ENCODE measurements around the gene TBC1D24.

- TF ChIP-seq POLR2A (IDR thresholded peaks at IDR 0.05; ENCODE audit: borderline replicate concordance, extremely low read depth, insufficient read depth, insufficient read length) (no peak), CTCF (IDR thresholded peaks at IDR 0.05 in 2 of 3, conservative IDR thresholded peaks at IDR 0.05 in 1 of 3; ENCODE audit: borderline replicate concordance in 1 of 3, insufficient read depth in 1 of 3, low read depth in 2 of 3, low read length in 2 of 3) (no peak), EZH2 (IDR thresholded peaks at IDR 0.05) (no peak), REST (IDR thresholded peaks at IDR 0.05; ENCODE audit: low read depth) (no peak), FOSL1 (IDR thresholded peaks at IDR 0.05; ENCODE audit: low read depth) (no peak), MAX (IDR thresholded peaks at IDR 0.05) (no peak), EZH2phosphoT487 (IDR thresholded peaks at IDR 0.05; ENCODE audit: borderline replicate concordance) (no peak), CBX3 (IDR thresholded peaks at IDR 0.05; ENCODE audit: low read depth) (no peak), ZFX (IDR thresholded peaks at IDR 0.05) (no peak), POLR2AphosphoS5 (IDR thresholded peaks at IDR 0.05; ENCODE audit: low read depth, low read length) (no peak), ATF3 (IDR thresholded peaks at IDR 0.05) (no peak), SIN3A (IDR thresholded peaks at IDR 0.05; ENCODE audit: low read depth) (no peak), ZNF274 (IDR thresholded peaks at IDR 0.05; ENCODE audit: low read depth, low read length) (no peak)
These were observed 25.0 kb downstream of the TBC1D24 start for GRCh38 chr16:2499890-2500429.
